ENCODE results near the gene DCDC1.
A peak's percentile ranks its signal among the peaks of the same experiment; 100 is the strongest.
"Not testable (repeated sequence)": the region's sequence is repeated elsewhere in the genome, so short reads cannot be mapped to it uniquely, and the experiment has no call there.

Gene DCDC1

GRCh38 chr11:30983776-30984441 is 385.6 kb downstream of the DCDC1 start:
- DNase-seq: no peak

GRCh38 chr11:30983143-30983542 is 386.4 kb downstream of the DCDC1 start:
- no peak for DNase-seq

- DNase-seq: no peak
Measured at GRCh38 chr11:30967579-30967978, 402.0 kb downstream of the DCDC1 start.

- DNase-seq: peak; percentile 40
Measured at GRCh38 chr11:30960387-30960992, 409.0 kb downstream of the DCDC1 start.

GRCh38 chr11:30956751-30957150 is 412.8 kb downstream of the DCDC1 start:
- no peak for DNase-seq

- DNase-seq: no peak
Measured at GRCh38 chr11:30949838-30950237, 419.7 kb downstream of the DCDC1 start.

- DNase-seq: not testable (repeated sequence)
Measured at GRCh38 chr11:30947715-30948114, 421.8 kb downstream of the DCDC1 start.

- DNase-seq: no peak
Measured at GRCh38 chr11:30938810-30939209, 430.7 kb downstream of the DCDC1 start.

- no peak for DNase-seq
Measured at GRCh38 chr11:30938171-30938570, 431.4 kb downstream of the DCDC1 start.

GRCh38 chr11:30936491-30936890 is 433.0 kb downstream of the DCDC1 start:
- DNase-seq: no peak

- no peak for DNase-seq
Measured at GRCh38 chr11:30935861-30936260, 433.7 kb downstream of the DCDC1 start.

GRCh38 chr11:30926130-30926529 is 443.4 kb downstream of the DCDC1 start:
- no peak for DNase-seq

- no peak for DNase-seq
Measured at GRCh38 chr11:30921811-30922210, 447.7 kb downstream of the DCDC1 start.

GRCh38 chr11:30919389-30920152 is 450.0 kb downstream of the DCDC1 start:
- no peak for DNase-seq

GRCh38 chr11:30917859-30918478 is 451.6 kb downstream of the DCDC1 start:
- peak; percentile 42 for DNase-seq

- no peak for DNase-seq
Measured at GRCh38 chr11:30917266-30917665, 452.3 kb downstream of the DCDC1 start.

GRCh38 chr11:30916764-30917163 is 452.8 kb downstream of the DCDC1 start:
- DNase-seq: no peak

GRCh38 chr11:30914143-30914762 is 455.3 kb downstream of the DCDC1 start:
- DNase-seq: peak; percentile 35

GRCh38 chr11:30911247-30911646 is 458.3 kb downstream of the DCDC1 start:
- no peak for DNase-seq

- DNase-seq: no peak
Measured at GRCh38 chr11:30908857-30909256, 460.7 kb downstream of the DCDC1 start.

- DNase-seq: no peak
Measured at GRCh38 chr11:30908272-30908671, 461.3 kb downstream of the DCDC1 start.

GRCh38 chr11:30902929-30903328 is 466.6 kb downstream of the DCDC1 start:
- no peak for DNase-seq

- no peak for DNase-seq
Measured at GRCh38 chr11:30895046-30895445, 474.5 kb downstream of the DCDC1 start.
